Suprapubic skin (tissue), 4 donors: ENCODE measurements around the gene FOXS1. TPM values are rescaled to one million over a fixed set of nuclear protein-coding genes. Genes with fewer than 3 reads are reported as not detected.
A peak's percentile ranks its signal among the peaks of the same experiment; 100 is the strongest.

Source experiments
- DNase-seq, 2 donors: peaks; one replicate each; pipeline ENCODE4 v3.0.0-alpha.2; 2019; ENCODE audit warnings: low spot score in 2 of 2
- H3K27ac ChIP-seq: fragments of 200-600 bp; sonication (generic); one replicate; pipeline ENCODE4 v1.5.1; 2019
- H3K27me3 ChIP-seq: fragments of 200-600 bp; sonication (generic); one replicate; pipeline ENCODE4 v1.5.1; 2019
- H3K36me3 ChIP-seq: fragments of 200-600 bp; sonication (generic); one replicate; pipeline ENCODE4 v1.5.1; 2019
- H3K4me1 ChIP-seq: fragments of 200-600 bp; sonication (generic); one replicate; pipeline ENCODE4 v1.5.1; 2019
- H3K4me3 ChIP-seq: fragments of 200-600 bp; sonication (generic); one replicate; pipeline ENCODE4 v1.5.1; 2019; ENCODE audit warnings: mild to moderate bottlenecking
- H3K9me3 ChIP-seq: fragments of 200-600 bp; sonication (generic); one replicate; pipeline ENCODE4 v1.5.1; 2019
- CTCF ChIP-seq, 2 donors: fragments of 200-600 bp in 1 of 2; fragments of 450-650 bp in 1 of 2; sonication (generic) in 1 of 2; IDR thresholded peaks; one replicate each; pipeline ENCODE4 v1.5.1; 2016 to 2019; ENCODE audit warnings: antibody characterized with exemption in 2 of 2, mild to moderate bottlenecking in 1 of 2, moderate library complexity in 1 of 2
- EP300 ChIP-seq: sonication (generic); formaldehyde crosslinking; IDR thresholded peaks from one replicate; pipeline ENCODE4 v1.6.1; 2017; ENCODE audit warnings: antibody characterized with exemption
- POLR2A ChIP-seq, 2 donors: fragments of 450-650 bp; IDR thresholded peaks; one replicate each; pipeline ENCODE4 v1.6.1; 2017; ENCODE audit warnings: antibody characterized with exemption in 2 of 2, mild to moderate bottlenecking in 2 of 2, moderate library complexity in 2 of 2
- POLR2AphosphoS5 ChIP-seq, 3 donors: sonication (generic); formaldehyde crosslinking; IDR thresholded peaks; one replicate each; pipeline ENCODE4 v1.6.1; 2017; ENCODE audit warnings: antibody characterized with exemption in 3 of 3
- WGBS: methylation state at CpG from one replicate; pipeline ENCODE4 v1.1.5; 2018; 5-methylcytosine and 5-hydroxymethylcytosine counted together
- total RNA-seq, 4 donors: library from RNA; depleted of rRNA; stranded (reverse); fragments of >200 nt; gene quantifications; one replicate each; pipeline ENCODE4 v1.1.0, GENCODE V29; 2016

Gene FOXS1
- total RNA-seq, 4 donors from 2014 or later = not detected

GRCh38 chr20:31835977-31836852 lies 9.2 kb downstream of the FOXS1 start:
- Histone ChIP-seq H3K36me3 (no peaks in the 10 kb centered on the region), H3K9me3 (no peaks in the 10 kb centered on the region), H3K27me3 (no peaks in the 10 kb centered on the region), H3K4me3 (no peak overlapping the region), H3K4me1 (peaks cover 25% of the 10 kb centered on the region), H3K27ac (no peak overlapping the region)
- peak in 1 of 2 donors; percentile 81 for DNase-seq
- no peak for TF ChIP-seq POLR2AphosphoS5 (IDR thresholded peaks at IDR 0.05)
- no peak for TF ChIP-seq CTCF (IDR thresholded peaks at IDR 0.05)
- no peak for TF ChIP-seq POLR2A (IDR thresholded peaks at IDR 0.05)
- TF ChIP-seq EP300 = no peak
- 36% methylated on average over 11 of the region's 14 CpGs for WGBS

- Histone ChIP-seq H3K27ac (no peak overlapping the region), H3K4me1 (peaks cover 25% of the 10 kb centered on the region), H3K27me3 (no peaks in the 10 kb centered on the region), H3K36me3 (no peaks in the 10 kb centered on the region), H3K4me3 (no peak overlapping the region), H3K9me3 (no peaks in the 10 kb centered on the region)
- WGBS = 80% methylated on average over 1 of the region's 9 CpGs
- no peak for TF ChIP-seq EP300
- TF ChIP-seq POLR2AphosphoS5 (IDR thresholded peaks at IDR 0.05) = no peak
- TF ChIP-seq CTCF (IDR thresholded peaks at IDR 0.05) = no peak
- no peak for TF ChIP-seq POLR2A (IDR thresholded peaks at IDR 0.05)
- DNase-seq = no peak
These were observed 9.8 kb downstream of the FOXS1 start for GRCh38 chr20:31835554-31835953.

- H3K4me3 ChIP-seq = no peak overlapping the region
- 77% methylated on average over 3 of the region's 20 CpGs for WGBS
- no peak for DNase-seq
- no peaks in the 10 kb centered on the region for H3K36me3 ChIP-seq
- peaks cover 25% of the 10 kb centered on the region for H3K4me1 ChIP-seq
- no peak for TF ChIP-seq CTCF (IDR thresholded peaks at IDR 0.05)
- TF ChIP-seq POLR2A (IDR thresholded peaks at IDR 0.05) = no peak
- TF ChIP-seq EP300 = no peak
- no peak for TF ChIP-seq POLR2AphosphoS5 (IDR thresholded peaks at IDR 0.05)
- H3K9me3 ChIP-seq = no peaks in the 10 kb centered on the region
- no peak overlapping the region for H3K27ac ChIP-seq
- H3K27me3 ChIP-seq = no peaks in the 10 kb centered on the region
These were observed 11.4 kb downstream of the FOXS1 start for GRCh38 chr20:31833931-31834521.

- H3K9me3 ChIP-seq = no peaks in the 10 kb centered on the region
- H3K27me3 ChIP-seq = no peaks in the 10 kb centered on the region
- H3K4me1 ChIP-seq = peaks cover 25% of the 10 kb centered on the region
- no peaks in the 10 kb centered on the region for H3K36me3 ChIP-seq
- H3K4me3 ChIP-seq = no peak overlapping the region
- no peak for DNase-seq
- TF ChIP-seq CTCF (IDR thresholded peaks at IDR 0.05) = peak; percentile 12 to 86
- TF ChIP-seq POLR2A (IDR thresholded peaks at IDR 0.05) = no peak
- TF ChIP-seq POLR2AphosphoS5 (IDR thresholded peaks at IDR 0.05) = no peak
- no peak for TF ChIP-seq EP300
- WGBS = 56% methylated on average over 14 of the region's 14 CpGs
- no peak overlapping the region for H3K27ac ChIP-seq
These were observed 12.1 kb downstream of the FOXS1 start for GRCh38 chr20:31833130-31833930.
